IPS-NIHi7 (cell line): Measurements from ENCODE around the gene SNX24.

Source experiments
- DNase-seq: peaks from one replicate; pipeline ENCODE4 v3.0.0; 2012; ENCODE audit warnings: mixed read lengths; ENCODE audit errors: extremely low spot score

SNX24 gene

GRCh38 chr5:122919969-122920368, 74.6 kb downstream of the SNX24 start:
- DNase-seq: no peak

GRCh38 chr5:122921826-122922225, 76.4 kb downstream of the SNX24 start:
- DNase-seq: no peak

- no peak for DNase-seq
Observed at GRCh38 chr5:122924203-122924602, 78.8 kb downstream of the SNX24 start.

GRCh38 chr5:122924719-122925395, 79.4 kb downstream of the SNX24 start:
- no peak for DNase-seq

GRCh38 chr5:122929001-122929400, 83.6 kb downstream of the SNX24 start:
- DNase-seq: no peak

GRCh38 chr5:122929980-122930379, 84.6 kb downstream of the SNX24 start:
- DNase-seq: no peak

- no peak for DNase-seq
Observed at GRCh38 chr5:122933956-122934355, 88.5 kb downstream of the SNX24 start.

GRCh38 chr5:122936088-122936487, 90.7 kb downstream of the SNX24 start:
- no peak for DNase-seq

- no peak for DNase-seq
Observed at GRCh38 chr5:122937914-122938313, 92.5 kb downstream of the SNX24 start.

- DNase-seq: no peak
Observed at GRCh38 chr5:122940890-122941289, 95.5 kb downstream of the SNX24 start.

- no peak for DNase-seq
Observed at GRCh38 chr5:122941737-122942136, 96.3 kb downstream of the SNX24 start.

- no peak for DNase-seq
Observed at GRCh38 chr5:122942164-122942914, 96.9 kb downstream of the SNX24 start.

- no peak for DNase-seq
Observed at GRCh38 chr5:122943050-122943698, 97.8 kb downstream of the SNX24 start.

GRCh38 chr5:122944051-122944450, 98.6 kb downstream of the SNX24 start:
- no peak for DNase-seq

- no peak for DNase-seq
Observed at GRCh38 chr5:122947372-122947771, 102.0 kb downstream of the SNX24 start.

GRCh38 chr5:122947772-122948171, 102.4 kb downstream of the SNX24 start:
- DNase-seq: no peak

GRCh38 chr5:122948319-122948718, 102.9 kb downstream of the SNX24 start:
- DNase-seq: no peak

GRCh38 chr5:122951658-122952057, 106.2 kb downstream of the SNX24 start:
- DNase-seq: no peak

GRCh38 chr5:122954719-122955118, 109.3 kb downstream of the SNX24 start:
- DNase-seq: no peak

GRCh38 chr5:122957457-122957856, 112.0 kb downstream of the SNX24 start:
- no peak for DNase-seq

GRCh38 chr5:122959740-122960445, 114.5 kb downstream of the SNX24 start:
- DNase-seq: no peak

GRCh38 chr5:122963305-122963704, 117.9 kb downstream of the SNX24 start:
- no peak for DNase-seq
